ENCODE data around the gene CARD14.

CARD14 gene

DNA sequence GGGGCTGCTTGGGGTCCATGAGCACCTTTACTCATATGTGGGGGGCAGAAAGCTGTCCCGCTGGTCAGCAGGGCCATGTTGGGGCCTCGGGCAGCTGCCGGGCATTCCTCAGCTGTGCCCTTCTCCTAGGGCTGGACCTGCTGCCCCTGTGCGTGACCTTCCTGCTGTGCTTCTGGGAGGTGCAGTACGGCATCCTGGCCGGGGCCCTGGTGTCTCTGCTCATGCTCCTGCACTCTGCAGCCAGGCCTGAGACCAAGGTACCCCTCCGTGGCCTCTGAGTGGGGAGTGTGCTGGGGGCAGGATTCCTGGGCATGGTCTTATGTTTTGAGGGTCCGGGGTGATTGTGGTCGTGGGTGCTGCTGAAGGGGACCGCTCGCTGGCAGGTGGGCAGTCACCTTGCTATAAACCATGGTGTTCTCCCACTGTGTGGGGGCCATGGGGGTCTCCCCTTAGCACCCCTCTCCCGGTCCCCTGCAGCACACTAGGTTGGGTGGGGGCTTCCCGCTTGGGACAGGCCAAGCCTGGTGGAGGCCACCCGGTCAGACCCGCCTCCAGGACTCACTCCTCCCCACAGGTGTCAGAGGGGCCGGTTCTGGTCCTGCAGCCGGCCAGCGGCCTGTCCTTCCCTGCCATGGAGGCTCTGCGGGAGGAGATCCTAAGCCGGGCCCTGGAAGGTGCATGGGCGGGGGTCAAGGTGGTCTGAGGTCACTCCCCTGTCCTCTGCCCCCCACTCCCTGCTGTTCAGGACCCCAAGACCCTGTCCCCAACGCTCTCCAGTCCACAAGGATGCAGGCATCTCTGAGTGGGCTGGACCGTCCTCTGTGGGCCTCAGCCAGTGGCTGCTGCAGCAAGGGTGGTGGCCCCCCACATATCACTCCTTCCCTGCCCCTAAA, 78.4 kb downstream of the CARD14 start:
- TF ChIP-seq, protein P1, sequence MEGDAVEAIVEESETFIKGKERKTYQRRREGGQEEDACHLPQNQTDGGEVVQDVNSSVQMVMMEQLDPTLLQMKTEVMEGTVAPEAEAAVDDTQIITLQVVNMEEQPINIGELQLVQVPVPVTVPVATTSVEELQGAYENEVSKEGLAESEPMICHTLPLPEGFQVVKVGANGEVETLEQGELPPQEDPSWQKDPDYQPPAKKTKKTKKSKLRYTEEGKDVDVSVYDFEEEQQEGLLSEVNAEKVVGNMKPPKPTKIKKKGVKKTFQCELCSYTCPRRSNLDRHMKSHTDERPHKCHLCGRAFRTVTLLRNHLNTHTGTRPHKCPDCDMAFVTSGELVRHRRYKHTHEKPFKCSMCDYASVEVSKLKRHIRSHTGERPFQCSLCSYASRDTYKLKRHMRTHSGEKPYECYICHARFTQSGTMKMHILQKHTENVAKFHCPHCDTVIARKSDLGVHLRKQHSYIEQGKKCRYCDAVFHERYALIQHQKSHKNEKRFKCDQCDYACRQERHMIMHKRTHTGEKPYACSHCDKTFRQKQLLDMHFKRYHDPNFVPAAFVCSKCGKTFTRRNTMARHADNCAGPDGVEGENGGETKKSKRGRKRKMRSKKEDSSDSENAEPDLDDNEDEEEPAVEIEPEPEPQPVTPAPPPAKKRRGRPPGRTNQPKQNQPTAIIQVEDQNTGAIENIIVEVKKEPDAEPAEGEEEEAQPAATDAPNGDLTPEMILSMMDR (IDR thresholded peaks at IDR 0.05), result no peak

DNA sequence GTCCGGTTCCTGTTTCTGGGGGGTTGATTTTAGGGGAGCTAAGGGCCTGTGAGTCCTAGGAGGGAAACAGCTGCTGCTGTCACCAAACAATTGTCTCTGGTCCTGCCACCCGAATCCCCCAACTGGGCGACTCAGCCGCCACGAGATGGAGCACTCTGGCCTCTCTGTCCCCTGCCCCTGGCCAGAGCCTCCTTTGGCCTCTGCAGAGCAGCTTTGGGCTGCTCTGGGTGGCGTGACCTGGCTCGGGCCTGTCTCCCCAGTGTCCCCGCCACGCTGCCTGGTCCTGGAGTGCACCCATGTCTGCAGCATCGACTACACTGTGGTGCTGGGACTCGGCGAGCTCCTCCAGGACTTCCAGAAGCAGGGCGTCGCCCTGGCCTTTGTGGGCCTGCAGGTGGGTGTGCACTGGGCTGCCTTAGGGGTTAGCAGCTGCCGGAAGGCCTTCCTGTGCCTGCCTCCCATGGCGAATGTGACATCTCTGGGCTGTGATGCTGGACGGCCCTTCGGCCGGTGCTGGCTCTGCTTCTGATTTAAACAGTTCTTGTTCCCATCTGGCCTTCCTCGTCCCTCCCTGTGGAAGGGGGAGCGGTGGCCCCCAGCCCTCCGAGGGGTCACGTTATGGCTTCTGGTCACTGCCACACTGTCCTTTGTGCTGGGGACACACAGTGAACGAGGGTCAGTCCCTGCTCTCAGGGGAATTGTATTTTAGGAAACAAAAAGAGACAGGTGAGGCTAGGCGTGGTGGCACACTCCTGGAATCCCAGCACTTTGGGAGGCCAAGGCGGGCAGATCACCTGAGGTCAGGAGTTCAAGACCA, 79.3 kb downstream of the CARD14 start:
- TF ChIP-seq, protein P1 (IDR thresholded peaks at IDR 0.05), result no peak

DNA sequence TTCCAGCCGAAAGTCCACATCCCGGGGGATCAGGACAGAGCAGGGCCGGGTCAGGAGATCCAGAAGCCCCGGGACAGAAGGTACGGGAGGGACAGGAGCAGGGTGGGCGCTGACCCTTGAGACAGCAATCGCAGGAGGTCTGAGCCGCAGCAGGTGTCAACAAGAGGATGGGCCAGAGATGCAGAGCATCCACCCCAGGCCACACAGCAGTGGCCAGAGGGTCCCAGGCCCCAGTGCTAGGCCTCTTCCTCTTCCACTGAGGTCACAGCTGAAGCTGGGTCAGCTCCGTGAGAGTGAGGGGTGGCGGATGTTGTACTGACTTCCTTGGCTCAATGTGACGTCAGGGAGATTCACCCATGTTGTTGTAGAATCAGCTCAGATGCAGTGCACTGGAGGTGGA, 82.1 kb downstream of the CARD14 start:
- TF ChIP-seq, protein P1 (IDR thresholded peaks at IDR 0.05), result no peak

DNA sequence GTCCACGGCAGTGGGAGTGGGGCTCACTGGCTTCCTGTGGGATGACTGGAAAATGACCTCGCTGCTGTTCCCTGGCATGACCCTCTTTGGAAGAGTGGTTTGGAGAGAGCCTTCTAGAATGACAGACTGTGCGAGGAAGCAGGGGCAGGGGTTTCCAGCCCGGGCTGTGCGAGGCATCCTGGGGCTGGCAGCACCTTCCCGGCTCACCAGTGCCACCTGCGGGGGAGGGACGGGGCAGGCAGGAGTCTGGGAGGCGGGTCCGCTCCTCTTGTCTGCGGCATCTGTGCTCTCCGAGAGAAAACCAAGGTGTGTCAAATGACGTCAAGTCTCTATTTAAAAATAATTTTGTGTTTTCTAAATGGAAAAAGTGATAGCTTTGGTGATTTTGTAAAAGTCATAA, 83.0 kb downstream of the CARD14 start:
- TF ChIP-seq, protein P1 (IDR thresholded peaks at IDR 0.05), result peak; percentile 81

DNA sequence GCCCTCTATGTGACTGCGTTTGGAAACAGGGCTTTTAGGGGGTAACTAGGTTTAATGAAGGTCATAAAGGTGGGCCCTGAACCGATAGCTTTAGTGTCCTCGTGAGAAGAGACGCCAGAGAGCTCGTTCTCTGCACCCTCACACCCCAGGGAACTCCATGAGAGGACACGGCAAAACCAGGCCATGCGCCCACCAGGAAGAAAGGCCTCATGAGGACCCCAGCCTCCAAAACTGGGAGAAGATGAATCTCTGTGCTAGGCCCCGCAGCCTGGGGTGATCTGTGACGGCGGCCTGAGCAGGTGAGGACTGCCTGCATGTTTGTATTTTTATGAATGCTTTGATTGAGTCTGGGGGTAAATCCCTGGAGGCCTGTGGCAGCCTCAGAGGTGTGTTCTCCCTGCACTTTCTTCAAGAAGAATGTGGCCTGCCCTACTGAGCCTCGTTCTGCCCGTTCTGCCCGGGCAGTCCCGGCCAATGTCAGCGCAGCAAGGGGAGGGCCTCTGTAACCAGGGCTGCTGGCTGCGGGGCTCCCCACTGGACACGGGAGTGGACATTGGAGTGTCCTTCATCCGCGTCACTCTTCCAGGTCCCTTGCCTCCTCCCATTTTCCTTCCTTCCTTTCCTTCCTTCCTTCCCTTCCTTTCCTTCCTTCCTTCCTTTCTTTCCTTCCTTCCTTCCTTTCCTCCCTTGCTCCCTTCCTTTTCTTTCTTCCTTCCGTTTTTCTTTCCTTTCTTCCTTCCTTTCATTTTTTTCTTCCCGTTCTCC, 84.0 kb downstream of the CARD14 start:
- TF ChIP-seq, protein P1 (IDR thresholded peaks at IDR 0.05), result no peak

DNA sequence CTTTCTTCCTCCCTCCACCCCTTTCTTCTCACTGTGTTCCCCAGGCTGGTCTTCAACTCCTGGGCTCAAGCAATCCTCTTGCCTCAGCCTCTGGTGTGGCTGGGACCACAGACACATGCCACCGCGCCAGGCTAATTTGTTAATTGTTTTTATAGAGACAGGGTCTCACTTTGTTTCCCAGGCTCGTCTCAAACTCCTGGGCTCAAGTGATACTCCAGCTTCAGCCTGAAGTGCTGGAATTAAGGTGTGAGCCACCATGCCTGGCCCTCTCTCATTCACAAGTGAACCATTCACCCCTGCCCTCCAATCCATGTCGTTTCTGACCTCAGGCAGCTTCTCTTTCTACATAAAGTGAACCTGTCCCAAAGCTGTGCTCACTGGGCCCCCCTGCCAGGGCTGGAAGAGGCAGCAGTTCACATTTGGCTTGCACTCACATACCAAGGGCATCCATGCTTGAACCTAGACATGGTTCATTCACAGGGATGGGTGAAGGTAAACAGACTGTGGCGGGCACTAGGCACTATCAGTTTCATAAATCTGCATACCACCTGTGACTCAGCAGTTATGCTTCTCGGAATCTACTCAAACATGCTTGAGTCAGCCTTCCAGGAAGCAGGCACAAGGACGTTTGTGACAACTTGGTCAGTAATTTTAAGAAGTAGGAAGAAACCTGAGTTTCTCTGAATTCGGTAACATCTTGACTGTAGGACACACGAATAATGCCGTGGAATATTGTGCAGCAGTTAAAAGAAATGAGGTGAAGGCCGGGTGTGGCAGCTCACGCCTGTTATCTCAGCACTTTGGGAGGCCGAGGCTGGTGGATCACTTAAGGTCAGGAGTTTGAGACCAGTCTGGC, 84.8 kb downstream of the CARD14 start:
- TF ChIP-seq, protein P1 (IDR thresholded peaks at IDR 0.05), result no peak

Data from LNCAP (cell line).